Measurements from ENCODE around the gene TGFB2.

The TGFB2 gene

DNA sequence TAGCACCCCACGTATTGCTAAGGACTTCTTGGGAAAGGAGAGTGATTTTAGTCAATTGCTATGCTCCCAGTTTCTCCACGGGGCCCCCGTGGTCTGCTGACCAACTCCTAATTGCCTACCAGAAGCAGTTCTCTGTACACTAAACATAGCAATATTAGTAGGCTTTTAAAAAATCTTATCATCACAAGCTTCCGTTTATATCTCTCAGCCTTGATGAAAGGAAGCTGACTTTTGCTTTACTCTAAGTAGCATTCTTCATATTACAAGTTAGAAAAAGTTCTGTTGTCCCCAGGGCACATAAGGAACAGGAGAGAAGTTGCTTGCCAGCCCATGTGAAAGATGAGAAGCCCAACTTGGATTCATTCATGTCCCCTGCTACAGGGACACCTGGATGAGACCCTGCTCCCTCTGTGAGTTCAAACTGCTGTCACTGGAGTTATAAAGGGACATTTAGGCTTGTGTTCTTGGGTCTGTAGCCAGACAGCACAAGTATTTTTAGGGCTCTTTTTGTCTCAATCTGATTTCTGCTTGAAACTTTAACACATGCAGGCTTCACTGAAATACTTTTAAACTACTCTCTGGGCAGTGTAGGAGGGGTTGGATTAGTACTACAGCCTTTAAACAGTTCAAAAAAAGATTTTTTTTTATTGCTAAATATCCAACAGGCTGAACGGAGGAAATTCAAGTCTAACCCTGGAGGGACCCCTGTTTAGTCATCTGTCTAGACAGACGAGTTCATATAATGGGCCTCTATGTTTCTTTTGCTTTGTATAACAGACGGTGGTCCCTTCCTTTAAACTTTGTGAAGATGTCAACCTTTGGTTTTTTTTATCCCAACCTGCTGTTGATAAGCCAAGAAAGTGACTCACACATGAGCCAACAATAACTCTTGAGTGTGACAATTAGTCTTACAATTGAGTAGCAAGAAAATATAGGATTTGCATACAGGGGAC is 29.5 kb downstream of the TGFB2 start:
- TF ChIP-seq, protein P1, sequence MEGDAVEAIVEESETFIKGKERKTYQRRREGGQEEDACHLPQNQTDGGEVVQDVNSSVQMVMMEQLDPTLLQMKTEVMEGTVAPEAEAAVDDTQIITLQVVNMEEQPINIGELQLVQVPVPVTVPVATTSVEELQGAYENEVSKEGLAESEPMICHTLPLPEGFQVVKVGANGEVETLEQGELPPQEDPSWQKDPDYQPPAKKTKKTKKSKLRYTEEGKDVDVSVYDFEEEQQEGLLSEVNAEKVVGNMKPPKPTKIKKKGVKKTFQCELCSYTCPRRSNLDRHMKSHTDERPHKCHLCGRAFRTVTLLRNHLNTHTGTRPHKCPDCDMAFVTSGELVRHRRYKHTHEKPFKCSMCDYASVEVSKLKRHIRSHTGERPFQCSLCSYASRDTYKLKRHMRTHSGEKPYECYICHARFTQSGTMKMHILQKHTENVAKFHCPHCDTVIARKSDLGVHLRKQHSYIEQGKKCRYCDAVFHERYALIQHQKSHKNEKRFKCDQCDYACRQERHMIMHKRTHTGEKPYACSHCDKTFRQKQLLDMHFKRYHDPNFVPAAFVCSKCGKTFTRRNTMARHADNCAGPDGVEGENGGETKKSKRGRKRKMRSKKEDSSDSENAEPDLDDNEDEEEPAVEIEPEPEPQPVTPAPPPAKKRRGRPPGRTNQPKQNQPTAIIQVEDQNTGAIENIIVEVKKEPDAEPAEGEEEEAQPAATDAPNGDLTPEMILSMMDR (IDR thresholded peaks at IDR 0.05): no peak

DNA sequence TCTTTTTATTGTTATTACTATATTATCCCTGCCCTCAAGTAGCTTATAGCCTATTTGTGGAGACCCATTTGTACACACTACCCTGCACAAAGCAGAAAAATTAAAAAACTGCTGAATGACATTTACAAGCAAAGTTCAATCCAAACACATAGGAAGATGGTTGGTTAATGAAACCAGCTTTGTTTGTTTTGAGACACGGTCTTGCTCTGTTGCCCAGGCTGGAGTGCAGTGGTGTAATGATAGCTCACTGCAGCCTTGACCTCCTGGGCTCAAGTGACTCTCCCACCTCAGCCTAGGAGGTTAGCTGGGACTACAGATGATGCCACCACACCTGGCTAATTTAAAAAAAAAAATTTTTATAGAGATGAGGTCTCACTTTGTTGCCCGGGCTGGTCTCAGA is 31.6 kb downstream of the TGFB2 start:
- TF ChIP-seq, protein P1 (IDR thresholded peaks at IDR 0.05): no peak

DNA sequence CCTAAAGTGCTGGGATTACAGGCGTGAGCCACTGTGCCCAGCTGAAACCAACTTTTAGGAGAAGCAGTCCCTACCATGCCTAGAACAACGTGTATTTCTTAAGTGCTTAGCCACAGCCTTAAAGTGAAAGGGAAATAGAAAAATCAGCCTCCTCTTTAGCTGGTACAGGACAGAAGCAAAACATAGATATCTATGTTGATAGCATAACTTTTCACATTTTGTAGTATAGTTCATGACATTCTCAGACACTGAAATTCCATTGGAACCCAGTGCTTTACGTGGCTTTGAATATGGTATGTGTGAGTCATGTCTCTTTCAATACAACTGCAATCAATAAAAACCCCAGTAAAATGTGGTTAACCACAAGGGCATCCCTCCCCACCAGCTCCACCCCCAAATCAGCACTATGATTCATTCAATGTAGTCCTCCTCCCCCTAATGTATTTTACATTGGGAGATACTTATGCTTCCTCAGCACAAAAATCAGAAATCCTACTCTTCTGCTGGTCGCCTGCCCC is 32.1 kb downstream of the TGFB2 start:
- TF ChIP-seq, protein P1 (IDR thresholded peaks at IDR 0.05): no peak

DNA sequence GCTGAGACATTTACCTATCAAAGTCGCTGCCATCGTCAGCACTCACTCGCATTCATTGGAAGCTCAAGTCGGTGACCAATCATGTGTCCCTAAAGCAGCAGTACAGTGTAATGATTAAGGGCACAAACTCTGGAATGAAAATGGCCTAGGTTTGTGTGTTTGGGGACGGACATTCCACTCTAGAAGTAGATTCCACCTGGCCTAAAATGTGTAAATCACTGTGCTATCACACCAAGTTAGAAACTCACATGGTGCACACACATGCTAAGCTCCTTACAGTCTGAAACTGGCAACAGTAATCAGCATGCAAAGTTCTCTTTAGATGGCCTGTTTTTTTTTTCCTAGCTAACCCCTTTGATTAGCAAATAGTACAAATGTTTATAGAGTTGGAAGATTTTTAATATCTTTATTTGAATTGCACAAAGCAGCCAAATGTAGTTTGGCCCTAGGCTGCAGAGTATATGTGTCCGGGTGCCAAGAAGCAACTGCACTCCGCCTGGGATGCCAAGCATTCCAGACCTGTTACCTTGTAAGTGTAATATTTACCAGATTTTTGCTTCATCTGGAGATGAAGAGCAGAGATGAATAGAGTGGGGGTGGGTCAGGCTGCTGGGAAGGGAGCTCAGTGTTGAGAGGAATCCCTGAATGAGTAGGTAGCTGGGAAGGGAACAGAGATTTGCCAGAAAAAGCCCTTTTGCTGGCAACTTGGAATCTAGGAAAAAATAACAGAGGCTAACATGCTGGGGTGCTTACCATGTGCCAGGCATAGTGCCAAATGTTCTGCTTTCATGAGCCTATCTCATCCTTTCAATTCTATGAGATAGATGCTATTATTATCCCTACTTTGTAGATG is 35.2 kb downstream of the TGFB2 start:
- TF ChIP-seq, protein P1 (IDR thresholded peaks at IDR 0.05): no peak

DNA sequence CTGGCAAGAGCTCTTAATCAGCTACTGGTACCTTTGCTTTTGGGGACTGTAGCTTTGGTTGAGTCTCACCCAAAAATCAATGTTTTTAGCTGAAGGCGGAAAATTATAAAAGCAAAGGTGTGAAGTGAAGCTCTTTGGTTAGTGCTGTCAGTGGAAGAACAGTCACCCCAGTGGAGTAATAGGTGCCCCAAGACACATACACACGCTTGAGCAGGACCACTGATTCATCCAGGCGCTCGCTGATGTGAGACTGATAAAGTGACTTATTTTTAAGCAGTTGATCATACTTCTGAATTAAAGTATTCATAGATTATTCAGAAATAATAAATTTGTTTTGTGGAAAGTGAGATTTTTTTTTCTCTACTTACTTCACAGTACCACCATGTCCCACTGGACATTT is 37.1 kb downstream of the TGFB2 start:
- TF ChIP-seq, protein P1 (IDR thresholded peaks at IDR 0.05): no peak

DNA sequence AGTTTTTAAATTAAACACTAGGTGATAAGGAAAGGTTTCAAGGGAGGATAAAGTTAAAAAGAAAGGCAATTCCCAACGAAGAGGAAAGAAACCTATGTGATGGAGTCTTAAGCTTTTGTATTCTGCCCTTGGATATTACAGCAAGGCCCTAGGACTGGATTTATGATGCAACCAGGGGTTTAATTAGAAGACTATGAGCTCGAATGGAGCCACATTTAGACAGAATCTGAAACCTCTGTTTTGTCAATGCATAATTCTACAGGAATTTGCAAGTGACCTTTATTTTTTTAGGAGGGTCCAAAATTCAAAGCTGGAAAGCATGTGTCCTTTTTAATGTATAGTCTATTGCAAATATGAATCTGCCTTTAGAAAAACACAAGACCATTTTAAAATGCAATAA is 37.9 kb downstream of the TGFB2 start:
- TF ChIP-seq, protein P1 (IDR thresholded peaks at IDR 0.05): no peak

DNA sequence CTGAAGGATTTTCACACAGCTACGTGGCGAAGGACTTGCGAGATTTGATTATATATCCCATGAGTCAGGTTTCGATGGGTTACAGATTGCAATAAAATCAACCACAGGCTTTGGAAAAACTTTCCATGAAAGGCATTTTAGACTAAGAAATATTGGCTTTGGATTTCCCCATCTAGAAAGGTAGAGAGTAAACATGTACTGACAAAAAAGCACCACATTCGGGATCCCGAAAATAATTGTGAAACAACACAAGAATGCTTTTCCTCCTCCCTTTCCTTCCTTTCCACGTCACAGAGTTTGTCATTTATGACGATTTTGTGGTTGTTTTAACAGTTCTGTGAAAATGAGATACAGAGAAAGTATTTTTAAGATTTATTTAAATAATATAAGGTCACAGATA is 38.5 kb downstream of the TGFB2 start:
- TF ChIP-seq, protein P1 (IDR thresholded peaks at IDR 0.05): no peak

Measured in LNCAP (cell line).